PC-9 (cell line): ENCODE measurements around the gene ITGA8.

Experiments
- CTCF ChIP-seq: fragments of 200-600 bp; sonication (generic); conservative IDR thresholded peaks from 2 replicates; pipeline ENCODE4 v1.6.1; 2017; ENCODE audit warnings: mixed run types, antibody characterized with exemption, mild to moderate bottlenecking, moderate library complexity
- EZH2 ChIP-seq: fragments of 200-600 bp; sonication (generic); IDR thresholded peaks from 2 replicates; pipeline ENCODE4 v1.8.0; 2017; ENCODE audit warnings: antibody characterized with exemption, low read depth

GRCh38 chr10:15751046-15751445 is 31.3 kb upstream of the ITGA8 start:
- TF ChIP-seq CTCF (no peak), EZH2 (no peak)
